B cell (primary cell): ENCODE measurements around the gene SLC19A1. TPM values are rescaled to one million over a fixed set of nuclear protein-coding genes. Genes with fewer than 3 reads are reported as not detected.

Source experiments
- ATAC-seq: fragments of 200-7000 bp; cut with Tn5 transposase; one replicate; pipeline ENCODE4 v1.10.0; 2021; ENCODE audit warnings: low read depth, mild to moderate bottlenecking, moderate number of reproducible peaks, moderate library complexity
- CTCF ChIA-PET: fragments of 350-600 bp; sonication (Branson Sonifier 250); formaldehyde crosslinking; loops from one replicate; lab custom pipeline; 2021; ENCODE audit warnings: antibody characterized with exemption, inconsistent platforms; lab: Charles Lee
- POLR2A ChIA-PET: fragments of 350-600 bp; sonication (Branson Sonifier 250); formaldehyde crosslinking; loops from one replicate; lab custom pipeline; 2021; ENCODE audit warnings: antibody characterized with exemption; lab: Charles Lee
- DNase-seq: peaks from one replicate; pipeline ENCODE4 v3.0.0; 2013
- H2AFZ ChIP-seq: 2 replicates; pipeline ENCODE4 v1.6.1; 2012; ENCODE audit warnings: mild to moderate bottlenecking, low read depth, low read length; ENCODE audit not compliant: insufficient read depth, poor library complexity, severe bottlenecking
- H3K27ac ChIP-seq, 2 donors: 1 replicate in 1 of 2; 2 replicates in 1 of 2; pipeline ENCODE4 v1.5.1; 2012 to 2013; ENCODE audit warnings: low read length in 2 of 2, mild to moderate bottlenecking in 2 of 2, moderate library complexity in 1 of 2
- H3K27me3 ChIP-seq, 4 experiments: fragments of 200-600 bp in 1 of 4; sonication (generic) in 1 of 4; replicated peaks in 1 of 4; 1 replicate in 2 of 4; 2 replicates in 2 of 4; pipeline versions ENCODE4 v1.6.1 to v1.7.0; 2013 to 2016; ENCODE audit warnings: low read length in 3 of 4, mild to moderate bottlenecking in 2 of 4, mixed read lengths in 1 of 4, moderate library complexity in 1 of 4; ENCODE audit not compliant: insufficient read depth in 4 of 4, control insufficient read depth in 3 of 4; ENCODE audit errors: control extremely low read depth in 1 of 4
- H3K36me3 ChIP-seq, 2 experiments: replicated peaks in 1 of 2; 1 replicate in 1 of 2; 2 replicates in 1 of 2; pipeline versions ENCODE4 v1.6.1 to v1.7.1; 2013; ENCODE audit warnings: low read length in 1 of 2; ENCODE audit not compliant: insufficient read depth in 2 of 2, control insufficient read depth in 1 of 2; ENCODE audit errors: control extremely low read depth in 1 of 2, extremely low read depth in 1 of 2
- H3K4me1 ChIP-seq, 2 donors: fragments of 200-600 bp in 1 of 2; sonication (generic) in 1 of 2; 1 replicate in 1 of 2; 2 replicates in 1 of 2; pipeline versions ENCODE4 v1.5.1 to v1.6.1; 2013 to 2017; ENCODE audit warnings: low read length in 2 of 2; ENCODE audit not compliant: control insufficient read depth in 2 of 2, insufficient read depth in 2 of 2
- H3K4me2 ChIP-seq: replicated peaks from 2 replicates; pipeline ENCODE3; 2012; ENCODE audit warnings: mild to moderate bottlenecking, low read depth, low read length; ENCODE audit not compliant: poor library complexity, severe bottlenecking
- H3K4me3 ChIP-seq, 5 experiments: fragments of 200-600 bp in 1 of 5; sonication (generic) in 1 of 5; 1 replicate in 3 of 5; 2 replicates in 2 of 5; pipeline versions ENCODE4 v1.5.1 to v1.7.0; 2011 to 2016; ENCODE audit warnings: low read length in 4 of 5, mild to moderate bottlenecking in 4 of 5, low read depth in 2 of 5, control low read depth in 1 of 5, moderate library complexity in 1 of 5; ENCODE audit not compliant: insufficient read depth in 1 of 5; ENCODE audit errors: control extremely low read depth in 1 of 5, extremely low read depth in 1 of 5
- H3K79me2 ChIP-seq: fragments of 200-600 bp; sonication (generic); one replicate; pipeline ENCODE4 v1.6.0; 2016; ENCODE audit warnings: low read length; ENCODE audit not compliant: control insufficient read depth, insufficient read depth
- H3K9ac ChIP-seq: fragments of 200-600 bp; sonication (generic); 2 replicates; pipeline ENCODE4 v1.6.1; 2017; ENCODE audit warnings: mild to moderate bottlenecking, low read length, moderate library complexity
- H3K9me3 ChIP-seq, 3 donors: one replicate each; pipeline versions ENCODE4 v1.6.1 to v1.7.1; 2013; ENCODE audit warnings: low read length in 2 of 3; ENCODE audit not compliant: control insufficient read depth in 2 of 3, insufficient read depth in 1 of 3; ENCODE audit errors: control extremely low read depth in 1 of 3
- H4K20me1 ChIP-seq: 2 replicates; pipeline ENCODE4 v1.6.0; 2012; ENCODE audit warnings: mild to moderate bottlenecking, low read length; ENCODE audit not compliant: insufficient read depth, control insufficient read depth, poor library complexity, severe bottlenecking
- H3K27ac Mint-ChIP-seq: one replicate; pipeline ENCODE4 v1.8.0; 2021; ENCODE audit warnings: mixed read lengths
- H3K27me3 Mint-ChIP-seq: one replicate; pipeline ENCODE4 v1.8.0; 2021; ENCODE audit warnings: mixed read lengths
- H3K4me1 Mint-ChIP-seq: one replicate; pipeline ENCODE4 v1.8.0; 2021; ENCODE audit warnings: mixed read lengths
- H3K4me3 Mint-ChIP-seq: one replicate; pipeline ENCODE4 v1.8.0; 2021; ENCODE audit warnings: mixed read lengths
- H3K9me3 Mint-ChIP-seq: one replicate; pipeline ENCODE4 v1.8.0; 2022; ENCODE audit warnings: mixed read lengths; ENCODE audit not compliant: insufficient read depth
- CTCF ChIP-seq: fragments of 200-600 bp; IDR thresholded peaks from one replicate; pipeline ENCODE4 v1.8.0; 2022; ENCODE audit warnings: antibody characterized with exemption, mild to moderate bottlenecking
- EZH2 ChIP-seq: IDR thresholded peaks from 2 replicates; pipeline ENCODE4 v1.6.1; 2012; ENCODE audit warnings: borderline replicate concordance, low read depth, mild to moderate bottlenecking, moderate library complexity, low read length; ENCODE audit not compliant: insufficient read depth, poor library complexity, severe bottlenecking
- WGBS: methylation state at CpG from one replicate; pipeline ENCODE4 v1.1.5; 2013; ENCODE audit warnings: missing lambda C conversion rate; ENCODE audit not compliant: insufficient coverage; 5-methylcytosine and 5-hydroxymethylcytosine counted together
- intact Hi-C: fragments of 100-400 bp; cut with micrococcal nuclease; formaldehyde crosslinking; loops from one replicate; pipeline ENCODE4 v1.10.0; 2022
- polyA plus RNA-seq: library from polyadenylated mRNA; depleted of rRNA; stranded (reverse); fragments of >200 nt; gene quantifications from 2 replicates; pipeline ENCODE4 v1.2.3, GENCODE V29; 2012
- total RNA-seq, 2 donors: library from RNA; stranded (reverse); fragments of 120-200 nt in 1 of 2; gene quantifications; 1 replicate in 1 of 2; 2 replicates in 1 of 2; pipeline versions ENCODE4 v1.2.3 to v1.2.4, GENCODE V29; 2013 to 2022

Gene SLC19A1
- total and polyA plus RNA-seq, 2 donors (not counting 1 experiment from before 2014, with no cell fraction given), result 8.7 to 10.1 TPM

- intact Hi-C loops, result no loop called here
- CTCF ChIA-PET, result interaction anchor here (0.8 kb wide), 1 partner anchor 21 kb away, joined by 3 read pairs; no protein-coding TSS in a partner anchor
- H3K27ac Mint-ChIP-seq, result no peak overlapping the region
Observed at GRCh38 chr21:45461806-45462341, 80.4 kb downstream of the SLC19A1 start.

GRCh38 chr21:45461369-45461750 lies 80.9 kb downstream of the SLC19A1 start:
- WGBS, result 88% methylated on average over 5 of the region's 5 CpGs
- ATAC-seq (no peak), DNase-seq (no peak)
- ChIA-PET POLR2A (no interaction called here), CTCF (no interaction called here)
- Histone ChIP-seq H3K27ac (no peak overlapping the region), H3K79me2 (no peaks in the 10 kb centered on the region), H3K9ac (no peak overlapping the region), H3K4me1 (peaks cover 0 to 3% of the 10 kb centered on the region in 2 donors), H3K27me3 (peaks cover 0 to 3% (median 1%) of the 10 kb centered on the region in 4 experiments), H3K36me3 (no peaks in the 10 kb centered on the region), H3K4me3 (no peak overlapping the region), H2AFZ (no peak overlapping the region), H3K4me2 (no peak overlapping the region), H4K20me1 (no peaks in the 10 kb centered on the region), H3K9me3 (peaks cover 0 to 19% (median 8%) of the 10 kb centered on the region in 3 donors)
- peaks cover 8% of the 10 kb centered on the region for H3K4me1 Mint-ChIP-seq
- H3K27ac Mint-ChIP-seq, result no peak overlapping the region
- no peaks in the 10 kb centered on the region for H3K9me3 Mint-ChIP-seq
- no peak overlapping the region for H3K4me3 Mint-ChIP-seq
- TF ChIP-seq CTCF (no peak), EZH2 (no peak)
- intact Hi-C loops, result no loop called here
- peaks cover 16% of the 10 kb centered on the region for H3K27me3 Mint-ChIP-seq

More at GRCh38 chr21:45461806-45462341, 80.4 kb downstream of the SLC19A1 start:
- Histone ChIP-seq H2AFZ (no peak overlapping the region), H3K27me3 (peaks cover 0 to 3% (median 1%) of the 10 kb centered on the region in 4 experiments), H3K27ac (no peak overlapping the region), H3K9me3 (peaks cover 0 to 19% (median 8%) of the 10 kb centered on the region in 3 donors), H3K9ac (no peak overlapping the region), H3K4me2 (no peak overlapping the region), H3K36me3 (no peaks in the 10 kb centered on the region), H3K79me2 (no peaks in the 10 kb centered on the region), H3K4me3 (no peak overlapping the region), H4K20me1 (no peaks in the 10 kb centered on the region), H3K4me1 (peaks cover 0 to 3% of the 10 kb centered on the region in 2 donors)
- DNase-seq, result no peak
- no peak for ATAC-seq
- POLR2A ChIA-PET, result no interaction called here
- H3K9me3 Mint-ChIP-seq, result no peaks in the 10 kb centered on the region
- peaks cover 8% of the 10 kb centered on the region for H3K4me1 Mint-ChIP-seq
- peaks cover 16% of the 10 kb centered on the region for H3K27me3 Mint-ChIP-seq
- TF ChIP-seq EZH2 (no peak), CTCF (no peak)
- H3K4me3 Mint-ChIP-seq, result no peak overlapping the region
